Endodermal cell (in vitro differentiated cells): ENCODE data around the gene UPB1. TPM values are rescaled to one million over a fixed set of nuclear protein-coding genes. Genes with fewer than 3 reads are reported as not detected.
"Not testable (repeated sequence)": the region's sequence is repeated elsewhere in the genome, so short reads cannot be mapped to it uniquely, and the experiment has no call there.

Experiments
- DNase-seq: peaks from one replicate; pipeline ENCODE4 v3.0.0-alpha.2; 2017
- H3K27ac ChIP-seq: 2 replicates; pipeline ENCODE4 v1.5.1; 2013; ENCODE audit warnings: mild to moderate bottlenecking, low read depth, low read length, moderate library complexity
- H3K27me3 ChIP-seq: 2 replicates; pipeline ENCODE4 v1.6.1; 2013; ENCODE audit warnings: mild to moderate bottlenecking, low read length, moderate library complexity; ENCODE audit not compliant: insufficient read depth, control insufficient read depth, poor library complexity, severe bottlenecking
- H3K36me3 ChIP-seq: 2 replicates; pipeline ENCODE4 v1.7.0; 2013; ENCODE audit warnings: mild to moderate bottlenecking, low read length, moderate library complexity; ENCODE audit not compliant: control insufficient read depth, insufficient read depth
- H3K4me1 ChIP-seq: one replicate; pipeline ENCODE4 v1.7.0; 2013; ENCODE audit warnings: low read length; ENCODE audit not compliant: control insufficient read depth, insufficient read depth
- H3K4me3 ChIP-seq: 2 replicates; pipeline ENCODE4 v1.5.1; 2013; ENCODE audit warnings: mild to moderate bottlenecking, low read length, moderate library complexity
- H3K9ac ChIP-seq: 2 replicates; pipeline ENCODE4 v1.6.1; 2013; ENCODE audit warnings: mild to moderate bottlenecking, low read length, moderate library complexity; ENCODE audit not compliant: poor library complexity, severe bottlenecking; ENCODE audit errors: extremely low read depth
- H3K9me3 ChIP-seq: 2 replicates; pipeline ENCODE4 v1.6.1; 2013; ENCODE audit warnings: mild to moderate bottlenecking, low read length, moderate library complexity; ENCODE audit not compliant: control insufficient read depth
- H3K27ac Mint-ChIP-seq: 2 replicates; pipeline ENCODE4 v1.8.0; 2020; ENCODE audit warnings: mixed read lengths
- H3K27me3 Mint-ChIP-seq: 2 replicates; pipeline ENCODE4 v1.8.0; 2021; ENCODE audit warnings: mild to moderate bottlenecking, mixed read lengths; ENCODE audit not compliant: insufficient read depth
- H3K36me3 Mint-ChIP-seq: 2 replicates; pipeline ENCODE4 v1.8.0; 2020; ENCODE audit warnings: low read depth, mixed read lengths
- H3K4me1 Mint-ChIP-seq: 2 replicates; pipeline ENCODE4 v1.8.0; 2020; ENCODE audit warnings: mixed read lengths
- H3K4me3 Mint-ChIP-seq: 2 replicates; pipeline ENCODE4 v1.8.0; 2020; ENCODE audit warnings: mild to moderate bottlenecking, moderate library complexity, mixed read lengths
- H3K9me3 Mint-ChIP-seq: 2 replicates; pipeline ENCODE4 v1.8.0; 2020; ENCODE audit warnings: mild to moderate bottlenecking, mixed read lengths
- WGBS, 2 experiments: methylation state at CpG; one replicate each; pipeline versions ENCODE4 v1.1.5 to v1.1.7; 2013; ENCODE audit warnings: missing lambda C conversion rate in 2 of 2, mixed read lengths in 1 of 2; ENCODE audit not compliant: insufficient coverage in 1 of 2, insufficient read length in 1 of 2; 5-methylcytosine and 5-hydroxymethylcytosine counted together
- total RNA-seq, 2 donors: library from RNA; stranded (reverse); fragmentation: NEBNext Ultra II Directional in 1 of 2; extraction: Animal tissue kit (Norgen Biotek cat#: 25700) in 1 of 2; gene quantifications; 2 replicates in 1 of 2; 3 replicates in 1 of 2; pipeline ENCODE4 v1.2.1, GENCODE V29; 2021
- TF ChIP-seq, protein P1 (sequence below): fragments of 200-600 bp; sonication (generic); conservative IDR thresholded peaks from 2 replicates; pipeline ENCODE4 v1.5.0; 2021; ENCODE audit warnings: antibody characterized with exemption, mild to moderate bottlenecking

Gene UPB1
- total RNA-seq, 2 donors from 2014 or later = 0.40 TPM; not detected in 1

DNA sequence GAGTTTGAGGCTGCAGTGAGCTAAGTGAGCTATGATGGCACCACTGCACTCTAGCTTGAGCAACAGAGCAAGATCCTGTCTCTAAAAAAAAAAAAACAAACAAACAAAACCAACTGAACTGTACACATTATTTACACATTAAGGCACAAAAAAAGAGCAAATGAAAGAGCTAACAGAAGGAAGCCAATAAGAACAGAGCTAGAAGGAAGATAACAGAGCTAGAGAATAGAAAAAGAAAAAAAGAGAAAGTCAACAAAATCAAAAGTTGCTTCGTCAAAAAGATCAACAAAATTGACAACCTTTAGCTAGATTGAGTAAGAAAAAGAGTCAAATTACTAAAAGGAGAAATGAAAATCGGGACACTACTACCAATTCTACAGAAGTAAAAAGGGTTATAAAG, 34.8 kb downstream of the UPB1 start:
- Histone ChIP-seq H3K9ac (no peak overlapping the region), H3K4me1 (peaks cover 2% of the 10 kb centered on the region), H3K4me3 (no peak overlapping the region), H3K36me3 (no peaks in the 10 kb centered on the region), H3K27ac (no peak overlapping the region), H3K9me3 (no peaks in the 10 kb centered on the region), H3K27me3 (no peaks in the 10 kb centered on the region)
- Mint-ChIP-seq H3K9me3 (no peaks in the 10 kb centered on the region), H3K4me3 (no peak overlapping the region), H3K27me3 (no peaks in the 10 kb centered on the region), H3K27ac (no peak overlapping the region), H3K4me1 (no peaks in the 10 kb centered on the region), H3K36me3 (no peaks in the 10 kb centered on the region)
- WGBS, 2 experiments = 100% methylated on average over 2 of the region's 2 CpGs; no CpG with 5 or more reads in 1 of the 2 experiments
- no peak for DNase-seq
- TF ChIP-seq, protein P1, sequence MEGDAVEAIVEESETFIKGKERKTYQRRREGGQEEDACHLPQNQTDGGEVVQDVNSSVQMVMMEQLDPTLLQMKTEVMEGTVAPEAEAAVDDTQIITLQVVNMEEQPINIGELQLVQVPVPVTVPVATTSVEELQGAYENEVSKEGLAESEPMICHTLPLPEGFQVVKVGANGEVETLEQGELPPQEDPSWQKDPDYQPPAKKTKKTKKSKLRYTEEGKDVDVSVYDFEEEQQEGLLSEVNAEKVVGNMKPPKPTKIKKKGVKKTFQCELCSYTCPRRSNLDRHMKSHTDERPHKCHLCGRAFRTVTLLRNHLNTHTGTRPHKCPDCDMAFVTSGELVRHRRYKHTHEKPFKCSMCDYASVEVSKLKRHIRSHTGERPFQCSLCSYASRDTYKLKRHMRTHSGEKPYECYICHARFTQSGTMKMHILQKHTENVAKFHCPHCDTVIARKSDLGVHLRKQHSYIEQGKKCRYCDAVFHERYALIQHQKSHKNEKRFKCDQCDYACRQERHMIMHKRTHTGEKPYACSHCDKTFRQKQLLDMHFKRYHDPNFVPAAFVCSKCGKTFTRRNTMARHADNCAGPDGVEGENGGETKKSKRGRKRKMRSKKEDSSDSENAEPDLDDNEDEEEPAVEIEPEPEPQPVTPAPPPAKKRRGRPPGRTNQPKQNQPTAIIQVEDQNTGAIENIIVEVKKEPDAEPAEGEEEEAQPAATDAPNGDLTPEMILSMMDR = no peak

DNA sequence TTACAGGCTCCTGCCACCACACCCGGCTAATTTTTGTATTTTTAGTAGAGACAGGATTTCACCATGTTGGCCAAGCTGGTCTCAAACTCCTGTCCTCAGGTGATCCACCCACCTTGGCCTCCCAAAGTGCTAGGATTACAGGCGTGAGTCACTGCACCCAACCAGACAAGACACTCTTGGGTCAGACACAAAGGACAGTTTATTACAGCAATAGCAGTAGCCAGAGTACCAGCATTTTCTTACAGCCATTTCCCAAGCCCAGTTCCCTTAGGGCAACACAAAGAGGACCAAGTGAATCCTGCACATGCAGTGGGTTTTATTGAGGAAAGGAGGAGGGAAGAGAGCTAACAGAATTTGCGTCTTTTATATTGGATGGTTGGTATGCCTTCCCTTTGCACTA, 35.8 kb downstream of the UPB1 start:
- not testable (repeated sequence) for H3K27ac ChIP-seq, H3K27ac Mint-ChIP-seq, H3K36me3 Mint-ChIP-seq, H3K9me3 ChIP-seq, H3K9me3 Mint-ChIP-seq, H3K4me1 Mint-ChIP-seq, H3K27me3 Mint-ChIP-seq, H3K4me3 Mint-ChIP-seq, H3K36me3 ChIP-seq, DNase-seq, H3K27me3 ChIP-seq, H3K4me1 ChIP-seq, H3K4me3 ChIP-seq, H3K9ac ChIP-seq
- 72 to 92% methylated on average over 3 of the region's 3 CpGs for WGBS, 2 experiments

DNA sequence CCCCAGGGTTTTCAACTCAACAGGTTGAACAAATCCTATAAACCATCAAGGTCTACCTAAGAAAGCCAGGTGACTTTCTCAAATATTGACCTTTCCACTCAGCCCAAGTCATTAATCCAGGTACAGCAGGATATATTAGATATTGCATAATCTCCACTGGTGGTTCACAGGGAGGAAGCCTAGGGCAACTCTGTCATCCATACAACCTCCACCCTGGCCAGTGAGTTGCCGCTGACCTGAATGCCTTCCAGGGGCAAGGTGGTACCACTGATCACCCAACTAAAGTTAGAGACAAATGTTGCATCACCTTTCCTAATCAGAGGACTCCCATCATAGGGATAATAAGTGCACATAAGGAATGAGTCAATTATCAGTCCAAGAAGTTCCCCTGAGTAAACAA, 36.9 kb downstream of the UPB1 start:
- H3K36me3 Mint-ChIP-seq = no peaks in the 10 kb centered on the region
- H3K4me1 Mint-ChIP-seq = no peaks in the 10 kb centered on the region
- TF ChIP-seq, protein P1 = no peak
- no peaks in the 10 kb centered on the region for H3K9me3 Mint-ChIP-seq
- WGBS, 2 experiments = 96 to 100% methylated on average over 1 of the region's 1 CpG
- H3K4me1 ChIP-seq = no peaks in the 10 kb centered on the region
- DNase-seq = no peak
- H3K27ac ChIP-seq = no peak overlapping the region
- H3K4me3 ChIP-seq = no peak overlapping the region
- H3K9me3 ChIP-seq = no peaks in the 10 kb centered on the region
- no peaks in the 10 kb centered on the region for H3K36me3 ChIP-seq
- H3K27me3 ChIP-seq = no peaks in the 10 kb centered on the region
- no peak overlapping the region for H3K9ac ChIP-seq
- H3K27me3 Mint-ChIP-seq = no peaks in the 10 kb centered on the region
- H3K27ac Mint-ChIP-seq = no peak overlapping the region
- no peak overlapping the region for H3K4me3 Mint-ChIP-seq

DNA sequence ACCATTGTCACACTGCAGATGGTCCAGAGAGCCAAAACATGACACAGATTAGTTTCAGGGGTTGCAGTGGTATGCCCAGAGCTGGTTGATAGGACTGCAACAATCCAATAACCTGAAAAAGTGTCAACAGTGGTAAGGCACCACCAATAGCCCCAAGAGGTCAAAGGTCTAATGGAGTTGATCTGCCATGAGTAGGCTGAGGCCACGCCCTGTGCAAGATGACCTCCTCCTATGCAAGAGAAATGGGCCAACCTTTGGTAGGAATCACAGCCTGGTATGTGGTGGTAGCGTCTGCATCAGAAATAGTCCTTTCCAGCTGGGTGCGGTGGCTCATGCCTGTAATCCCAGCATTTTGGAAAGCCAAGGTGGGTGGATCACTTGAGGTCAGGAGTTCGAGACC, 40.2 kb downstream of the UPB1 start:
- no peak overlapping the region for H3K27ac Mint-ChIP-seq
- H3K27me3 Mint-ChIP-seq = no peaks in the 10 kb centered on the region
- H3K4me3 Mint-ChIP-seq = no peak overlapping the region
- peaks cover under 1% of the 10 kb centered on the region for H3K36me3 Mint-ChIP-seq
- peaks cover 3% of the 10 kb centered on the region for H3K36me3 ChIP-seq
- TF ChIP-seq, protein P1 = no peak
- H3K9ac ChIP-seq = no peak overlapping the region
- H3K27me3 ChIP-seq = no peaks in the 10 kb centered on the region
- no peak for DNase-seq
- no peaks in the 10 kb centered on the region for H3K9me3 ChIP-seq
- 82 to 94% methylated on average over 4 of the region's 4 CpGs for WGBS, 2 experiments
- no peak overlapping the region for H3K4me3 ChIP-seq
- no peaks in the 10 kb centered on the region for H3K4me1 Mint-ChIP-seq
- no peaks in the 10 kb centered on the region for H3K4me1 ChIP-seq
- H3K27ac ChIP-seq = no peak overlapping the region
- no peaks in the 10 kb centered on the region for H3K9me3 Mint-ChIP-seq
